Astrocyte of the hippocampus (primary cell): Measurements from ENCODE around the gene CLCA2.

Source experiments
- DNase-seq: peaks from one replicate; pipeline ENCODE4 v3.0.0; 2011; ENCODE audit warnings: low read depth, low spot score

Gene CLCA2

GRCh38 chr1:86472152-86472551, 48.2 kb downstream of the CLCA2 start:
- DNase-seq = no peak

- DNase-seq = no peak
Observed at GRCh38 chr1:86472767-86473166, 48.8 kb downstream of the CLCA2 start.

GRCh38 chr1:86477256-86477655, 53.3 kb downstream of the CLCA2 start:
- DNase-seq = no peak

- DNase-seq = no peak
Observed at GRCh38 chr1:86477682-86478081, 53.7 kb downstream of the CLCA2 start.

GRCh38 chr1:86478416-86479156, 54.6 kb downstream of the CLCA2 start:
- no peak for DNase-seq

- no peak for DNase-seq
Observed at GRCh38 chr1:86481966-86482365, 58.0 kb downstream of the CLCA2 start.

GRCh38 chr1:86487131-86487810, 63.3 kb downstream of the CLCA2 start:
- DNase-seq = peak; percentile 31

- no peak for DNase-seq
Observed at GRCh38 chr1:86487811-86488141, 63.8 kb downstream of the CLCA2 start.

- DNase-seq = no peak
Observed at GRCh38 chr1:86489242-86489878, 65.4 kb downstream of the CLCA2 start.

GRCh38 chr1:86491171-86491950, 67.4 kb downstream of the CLCA2 start:
- DNase-seq = no peak

- DNase-seq = no peak
Observed at GRCh38 chr1:86498281-86498680, 74.3 kb downstream of the CLCA2 start.

GRCh38 chr1:86499987-86500593, 76.1 kb downstream of the CLCA2 start:
- DNase-seq = peak; percentile 4

GRCh38 chr1:86500714-86501113, 76.7 kb downstream of the CLCA2 start:
- DNase-seq = no peak

GRCh38 chr1:86502125-86502646, 78.2 kb downstream of the CLCA2 start:
- DNase-seq = peak; percentile 20

GRCh38 chr1:86502721-86503405, 78.9 kb downstream of the CLCA2 start:
- DNase-seq = peak; percentile 9

- peak; percentile 2 for DNase-seq
Observed at GRCh38 chr1:86503406-86504136, 79.6 kb downstream of the CLCA2 start.

GRCh38 chr1:86504137-86504479, 80.1 kb downstream of the CLCA2 start:
- no peak for DNase-seq

GRCh38 chr1:86504895-86505563, 81.1 kb downstream of the CLCA2 start:
- no peak for DNase-seq

- DNase-seq = no peak
Observed at GRCh38 chr1:86505564-86505902, 81.6 kb downstream of the CLCA2 start.
